GM21360 (cell line): ENCODE results near the gene ZNF764.
"Not testable (repeated sequence)": the region's sequence is repeated elsewhere in the genome, so short reads cannot be mapped to it uniquely, and the experiment has no call there.

ENCODE experiments used
- ATAC-seq: cut with Tn5 transposase; IDR thresholded peaks from one replicate; pipeline ENCODE4 v1.9.1; 2021; ENCODE audit warnings: mild to moderate bottlenecking, moderate library complexity; ENCODE audit not compliant: unreplicated experiment

ZNF764 gene

DNA sequence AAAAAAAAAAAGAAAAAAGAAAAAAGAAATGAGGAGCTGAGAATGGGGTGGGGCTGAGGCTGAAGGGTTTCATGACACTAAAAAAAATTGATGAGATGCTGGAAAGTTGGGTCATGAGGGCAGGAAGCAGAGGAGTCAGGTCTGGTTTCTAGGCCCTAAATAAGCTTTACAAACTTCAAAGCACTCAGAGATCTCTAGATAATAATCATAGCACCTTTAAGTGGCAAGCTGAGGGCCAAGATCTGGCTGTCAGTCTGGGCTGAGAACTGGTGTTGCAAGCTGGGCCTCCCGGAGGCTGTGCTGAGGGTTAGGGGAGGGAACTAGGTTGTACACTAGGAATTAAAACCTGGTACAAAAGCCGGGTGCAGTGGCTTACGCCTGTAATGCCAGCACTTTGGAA lies 6.4 kb downstream of the ZNF764 start:
- ATAC-seq: no peak

DNA sequence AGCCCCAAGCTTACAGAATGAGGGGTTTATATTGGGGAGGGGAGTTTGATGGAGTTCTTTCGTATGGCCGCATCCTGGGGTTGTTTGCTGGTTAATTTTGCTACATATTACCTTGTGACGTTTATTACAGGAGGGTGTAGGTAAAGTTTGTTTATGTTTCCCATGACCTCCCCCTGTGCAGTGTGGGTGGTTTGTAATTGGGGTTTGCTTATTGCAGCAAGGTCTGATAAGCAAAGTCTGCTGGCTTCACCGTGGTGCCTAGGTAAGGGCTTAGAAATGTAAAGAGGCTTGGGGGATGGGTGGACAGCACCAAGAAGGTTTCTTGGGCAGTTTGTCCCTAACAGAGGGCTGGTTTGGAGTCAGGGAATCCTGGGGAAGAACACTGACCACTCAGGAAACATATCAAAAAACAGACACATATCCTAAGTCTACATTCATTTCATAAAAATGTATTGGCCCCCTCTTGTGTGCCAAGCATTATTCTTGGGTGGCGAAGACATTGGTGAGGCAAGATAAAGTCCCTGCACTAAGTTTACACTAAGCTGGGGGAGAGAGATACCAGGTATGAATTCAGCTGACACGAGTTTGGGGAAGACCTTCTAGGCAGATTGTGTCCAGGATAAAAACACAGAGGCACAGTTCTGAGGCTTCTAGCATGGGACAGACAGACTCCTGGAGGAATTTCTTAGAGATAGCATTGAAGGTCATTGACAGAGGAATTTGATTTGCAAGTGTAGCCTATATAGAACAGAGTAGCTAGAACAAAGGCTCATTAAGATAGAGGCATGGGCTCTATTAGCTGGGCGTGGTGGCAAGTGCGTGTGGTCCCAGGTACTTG lies 9.5 kb downstream of the ZNF764 start:
- no peak for ATAC-seq

DNA sequence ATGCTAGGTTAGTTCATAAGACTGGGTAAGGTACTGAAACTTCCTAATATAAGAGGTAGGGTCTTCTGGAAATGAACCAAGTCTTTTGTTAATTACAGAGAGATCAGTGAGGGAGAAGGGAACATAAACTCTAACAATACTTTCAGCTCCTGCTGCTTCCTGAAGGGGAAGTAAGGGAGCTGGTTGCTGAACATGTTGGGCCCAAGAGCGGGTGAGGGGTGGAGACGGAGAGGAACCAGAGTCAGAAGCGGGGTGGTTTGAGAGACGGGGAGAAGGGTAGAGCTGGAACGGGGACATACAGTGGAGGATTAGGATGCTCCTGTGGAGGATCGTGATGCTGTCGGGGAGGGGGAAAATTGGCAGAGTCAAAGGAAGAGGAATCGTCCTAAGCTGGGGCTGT lies 12.1 kb downstream of the ZNF764 start:
- ATAC-seq: no peak

DNA sequence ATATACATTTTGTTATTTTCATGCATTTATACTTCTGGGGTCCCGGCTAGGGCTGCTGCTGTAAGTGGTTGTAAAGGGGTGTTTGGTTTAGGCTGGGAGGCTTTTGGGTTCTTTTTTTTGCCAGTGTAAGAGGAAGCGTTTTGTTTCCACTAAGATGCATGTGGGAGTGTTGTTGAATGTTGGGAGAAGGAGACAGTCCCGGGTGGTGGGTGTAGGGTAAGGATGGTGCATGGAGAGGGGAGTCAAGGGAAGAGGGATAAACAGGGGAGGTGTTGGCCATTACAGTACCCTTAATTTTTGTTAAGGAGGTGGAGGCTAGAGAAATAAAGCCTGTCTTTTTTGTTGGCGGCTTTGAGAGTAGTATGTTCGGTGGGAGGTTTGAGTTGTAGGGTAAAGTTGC lies 15.1 kb downstream of the ZNF764 start:
- ATAC-seq: no peak

DNA sequence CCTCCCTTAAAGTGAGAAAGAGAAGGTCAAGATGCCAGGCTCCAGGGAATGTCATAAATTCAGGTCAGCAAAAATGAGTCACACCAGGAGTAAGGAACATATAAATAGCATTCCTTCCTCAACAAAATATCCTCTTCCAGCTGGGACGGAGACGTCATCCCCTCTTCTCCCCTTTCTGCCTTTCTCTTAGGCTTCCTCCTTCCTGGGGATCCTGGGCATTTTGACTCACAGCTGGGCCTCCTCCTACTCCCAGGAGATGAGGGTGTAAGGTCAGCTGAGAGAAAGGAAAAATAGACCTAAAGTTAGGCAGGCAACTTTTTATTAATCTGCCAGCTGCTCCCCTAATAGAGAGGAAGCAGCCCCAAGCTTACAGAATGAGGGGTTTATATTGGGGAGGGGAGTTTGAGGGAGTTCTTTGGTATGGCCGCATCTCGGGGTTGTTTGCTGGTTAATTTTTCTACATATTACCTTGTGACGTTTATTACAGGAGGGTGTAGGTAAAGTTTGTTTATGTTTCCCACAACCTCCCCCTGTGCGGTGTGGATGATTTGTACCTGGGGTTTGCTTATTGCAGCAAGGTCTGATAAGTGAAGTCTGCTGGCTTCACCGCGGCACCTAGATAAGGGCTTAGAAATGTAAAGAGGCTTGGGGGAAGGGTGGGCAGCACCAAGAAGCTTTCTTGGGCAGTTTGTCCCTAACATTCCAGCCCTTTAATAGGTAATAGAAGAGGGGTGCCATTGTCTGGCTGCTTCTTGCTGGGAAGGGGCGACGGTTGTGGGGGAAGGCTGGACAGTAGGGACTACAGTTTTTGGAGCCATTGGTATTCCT lies 16.5 kb downstream of the ZNF764 start:
- ATAC-seq: no peak

DNA sequence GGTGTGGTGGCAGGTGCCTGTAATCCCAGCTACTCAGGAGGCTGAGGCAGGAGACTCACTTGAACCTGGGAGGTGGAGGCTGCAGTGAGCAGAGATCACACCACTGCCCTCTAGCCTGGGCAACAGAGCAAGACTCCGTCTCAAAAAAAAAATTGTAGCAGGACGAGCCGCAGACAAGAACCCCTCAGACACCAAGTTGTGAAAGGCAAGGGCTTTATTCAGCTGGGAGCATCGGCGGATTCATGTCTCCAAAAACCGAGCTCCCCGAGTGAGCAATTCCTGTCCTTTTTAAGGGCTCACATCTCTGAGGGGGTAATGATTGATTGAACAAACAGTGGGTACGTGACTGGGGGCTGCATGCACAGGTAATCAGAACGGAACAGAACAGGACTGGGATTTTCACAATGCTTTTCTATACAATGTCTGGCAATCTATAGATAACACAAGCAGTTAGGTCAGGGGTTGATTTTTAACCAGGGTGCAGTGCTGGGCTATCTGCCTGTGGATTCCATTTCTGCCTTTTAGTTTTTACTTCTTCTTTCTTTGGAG lies 17.2 kb downstream of the ZNF764 start:
- not testable (repeated sequence) for ATAC-seq

DNA sequence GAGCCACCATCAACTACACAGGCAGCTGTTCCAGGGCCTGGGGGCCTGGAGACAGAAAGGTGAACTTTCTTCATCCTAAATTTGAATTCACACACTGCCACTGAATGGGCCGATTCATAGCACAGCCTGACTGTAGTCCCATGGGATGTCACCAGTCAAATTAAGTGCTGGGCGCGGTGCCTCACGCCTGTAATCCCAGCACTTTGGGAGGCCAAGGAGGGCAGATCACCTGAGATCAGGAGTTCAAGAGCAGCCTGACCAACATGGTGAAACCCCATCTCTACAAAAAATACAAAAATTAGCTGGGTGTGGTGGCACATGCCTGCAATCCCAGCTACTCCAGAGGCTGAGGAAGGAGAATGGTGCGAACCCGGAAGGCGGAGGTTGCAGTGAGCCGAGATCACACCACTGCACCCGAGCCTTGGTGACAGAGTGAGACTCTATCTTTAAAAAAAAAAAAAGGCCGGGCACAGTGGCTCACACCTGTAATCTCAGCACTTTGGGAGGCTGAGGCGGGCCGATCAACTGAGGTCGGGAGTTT lies 18.1 kb downstream of the ZNF764 start:
- ATAC-seq: not testable (repeated sequence)

DNA sequence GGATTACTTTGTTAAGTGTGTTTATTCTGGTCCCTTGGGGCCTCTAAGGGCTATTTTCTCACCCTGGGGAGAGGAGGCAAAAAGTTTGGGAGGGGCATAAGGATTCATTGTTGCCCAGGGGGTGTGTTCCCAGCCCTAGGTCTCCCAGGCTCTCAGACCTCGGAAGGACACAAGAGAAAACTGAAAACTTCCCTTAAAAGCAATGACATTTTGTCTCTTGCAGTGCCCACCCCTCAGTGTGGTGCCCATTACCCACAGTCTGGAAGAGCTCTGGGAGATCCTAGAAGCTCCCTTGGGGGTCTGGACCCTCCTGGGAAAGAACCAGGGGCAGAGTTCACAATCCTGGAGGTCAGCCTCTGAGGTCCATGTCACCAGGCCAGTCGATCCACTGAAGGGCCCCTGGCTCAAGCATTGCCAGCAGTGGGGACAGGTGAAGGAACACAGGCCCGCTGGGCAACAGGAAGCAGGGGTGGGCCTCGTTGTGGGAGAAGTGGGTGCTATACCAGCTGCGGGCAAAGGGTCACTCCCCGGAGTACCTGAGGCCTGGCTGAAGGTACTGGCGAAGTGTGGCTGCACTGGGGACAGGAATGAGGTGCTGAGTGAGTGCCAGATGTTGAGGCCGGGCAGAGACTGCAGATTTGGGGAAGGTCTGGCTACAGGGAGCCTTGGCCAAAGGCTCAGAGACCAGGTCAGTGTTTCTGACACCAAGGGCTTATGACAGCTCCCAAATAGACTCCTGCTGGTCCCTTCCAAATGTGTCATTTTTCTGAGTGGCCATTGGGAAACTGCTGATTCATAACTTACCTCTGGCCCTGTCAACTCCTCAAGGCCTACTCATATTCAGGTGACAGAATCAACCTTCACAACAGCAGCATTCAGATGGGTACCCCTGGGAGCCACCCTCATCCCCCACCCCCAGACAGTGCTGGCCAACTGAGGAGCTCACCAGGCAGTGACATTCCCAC lies 18.9 kb downstream of the ZNF764 start:
- no peak for ATAC-seq

DNA sequence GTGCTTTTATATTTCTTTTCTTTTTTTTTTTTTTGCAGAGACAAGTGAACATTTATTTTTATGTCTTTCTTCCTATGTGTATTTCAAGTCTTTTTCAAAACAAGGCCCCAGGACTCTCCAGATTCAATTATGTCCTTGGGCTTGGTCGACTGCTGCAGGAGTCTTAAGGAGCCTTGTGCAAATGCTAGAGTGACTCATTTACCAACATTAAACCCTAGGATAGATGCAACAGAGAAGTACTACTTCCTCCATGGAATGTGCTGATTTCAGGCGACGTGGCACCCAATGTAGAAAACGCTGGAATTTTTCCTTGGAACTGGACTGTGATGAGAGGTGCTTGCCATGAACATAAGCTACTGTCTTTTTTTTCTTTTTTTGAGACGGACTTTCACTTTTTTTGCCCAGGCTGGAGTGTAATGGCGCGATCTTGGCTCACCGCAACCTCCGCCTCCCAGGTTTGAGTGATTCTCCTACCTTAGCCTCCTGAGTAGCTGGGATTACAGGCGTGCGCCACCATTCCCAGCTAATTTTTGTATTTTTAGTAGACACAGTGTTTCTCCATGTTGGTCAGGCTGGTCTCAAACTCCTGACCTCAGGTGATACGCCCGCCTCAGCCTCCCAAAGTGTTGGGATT lies 21.7 kb downstream of the ZNF764 start:
- not testable (repeated sequence) for ATAC-seq

DNA sequence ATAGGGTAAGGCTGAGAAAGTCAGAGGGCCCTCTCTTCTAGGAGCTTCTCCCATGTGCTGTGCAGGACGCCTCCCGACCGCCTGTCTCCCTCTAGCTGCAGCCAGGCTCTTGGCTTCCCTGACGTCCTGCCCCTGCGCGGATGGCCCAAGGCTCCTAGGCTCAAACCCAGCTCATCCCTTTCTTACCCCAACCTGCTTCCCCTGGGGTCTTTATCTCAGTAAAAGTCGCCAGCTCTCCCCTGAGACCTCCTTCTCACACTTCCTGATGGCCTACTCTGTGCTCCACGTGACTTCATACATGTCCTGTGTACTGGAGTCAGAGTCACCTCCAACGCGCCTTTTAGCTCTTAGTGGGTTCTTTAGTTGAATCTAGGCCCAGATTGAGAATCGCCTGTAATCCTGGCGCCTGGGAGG lies 22.4 kb downstream of the ZNF764 start:
- ATAC-seq: peak; percentile 50

DNA sequence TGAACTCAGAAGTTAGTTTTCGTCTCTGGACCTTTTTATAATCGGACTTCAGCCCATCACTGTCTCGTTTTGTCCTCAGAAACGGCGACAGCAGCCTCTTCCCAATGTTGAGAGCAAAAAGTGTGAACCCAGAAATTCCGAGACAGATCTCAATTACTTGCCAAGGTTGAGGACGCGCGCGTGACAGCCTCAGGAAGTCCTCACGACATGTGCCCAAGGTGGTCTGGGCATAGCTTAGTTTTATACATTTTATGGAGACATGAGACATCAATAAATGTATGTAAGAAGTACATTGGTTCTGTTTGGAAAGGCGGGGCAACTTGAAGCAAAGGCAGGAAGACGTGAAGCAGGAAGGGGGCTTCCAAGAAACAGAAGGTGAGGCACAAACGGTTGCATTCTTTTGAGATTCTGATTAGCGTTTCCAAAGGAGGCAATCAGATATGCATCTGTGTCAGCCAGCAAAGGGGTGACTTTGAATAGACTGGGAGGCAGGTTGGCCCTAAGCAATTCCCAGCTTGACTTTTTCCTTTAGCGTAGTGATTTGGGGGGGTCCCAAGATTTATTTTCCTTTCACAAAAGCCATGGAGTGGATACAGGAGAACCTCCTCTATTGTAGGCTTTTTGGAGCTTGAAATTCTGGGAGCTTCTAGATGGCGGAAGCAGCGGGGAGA lies 22.9 kb downstream of the ZNF764 start:
- no peak for ATAC-seq

DNA sequence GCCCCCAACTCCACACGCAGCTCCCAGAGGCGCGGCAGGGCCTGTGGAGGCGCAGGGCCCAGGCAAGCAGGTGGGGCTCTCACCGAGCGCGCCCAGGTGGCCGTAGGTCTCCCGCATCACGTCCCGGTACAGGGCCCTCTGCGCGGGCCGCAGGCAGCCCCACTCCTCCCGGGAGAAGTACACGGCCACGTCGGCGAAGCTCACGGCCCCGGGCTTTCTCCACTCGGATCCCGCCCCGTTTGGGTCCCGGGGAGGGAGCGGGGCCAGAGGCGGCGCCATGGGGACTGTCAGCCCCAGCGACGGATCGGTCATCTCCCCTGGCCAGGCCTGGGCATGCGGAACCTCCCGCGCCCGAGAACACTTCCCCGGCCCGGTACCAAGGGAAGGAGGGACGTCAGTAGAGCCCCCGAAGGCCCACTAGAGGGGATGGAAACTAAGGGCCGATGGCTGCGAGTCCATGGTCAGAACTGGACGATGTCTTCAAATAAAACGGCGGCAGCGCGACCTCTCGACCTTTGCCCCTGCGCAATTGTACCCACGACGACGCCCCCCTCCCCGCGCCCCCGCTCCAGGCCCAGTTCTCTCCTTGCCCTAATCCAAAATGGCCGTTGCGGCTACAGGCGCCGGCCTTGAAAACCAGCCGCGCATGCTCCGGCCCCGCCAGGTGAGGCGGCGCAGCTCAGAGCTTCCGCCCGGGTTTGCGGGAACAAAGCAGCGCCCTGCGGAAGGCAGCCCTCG lies 23.6 kb downstream of the ZNF764 start, which contains the start of gene ZNF747:
ZNF747 (minus strand) TSS at position 491 of the 738 bp plus-strand sequence; CDS start at position 312, 179 bp downstream.
- peak; percentile 52 for ATAC-seq

DNA sequence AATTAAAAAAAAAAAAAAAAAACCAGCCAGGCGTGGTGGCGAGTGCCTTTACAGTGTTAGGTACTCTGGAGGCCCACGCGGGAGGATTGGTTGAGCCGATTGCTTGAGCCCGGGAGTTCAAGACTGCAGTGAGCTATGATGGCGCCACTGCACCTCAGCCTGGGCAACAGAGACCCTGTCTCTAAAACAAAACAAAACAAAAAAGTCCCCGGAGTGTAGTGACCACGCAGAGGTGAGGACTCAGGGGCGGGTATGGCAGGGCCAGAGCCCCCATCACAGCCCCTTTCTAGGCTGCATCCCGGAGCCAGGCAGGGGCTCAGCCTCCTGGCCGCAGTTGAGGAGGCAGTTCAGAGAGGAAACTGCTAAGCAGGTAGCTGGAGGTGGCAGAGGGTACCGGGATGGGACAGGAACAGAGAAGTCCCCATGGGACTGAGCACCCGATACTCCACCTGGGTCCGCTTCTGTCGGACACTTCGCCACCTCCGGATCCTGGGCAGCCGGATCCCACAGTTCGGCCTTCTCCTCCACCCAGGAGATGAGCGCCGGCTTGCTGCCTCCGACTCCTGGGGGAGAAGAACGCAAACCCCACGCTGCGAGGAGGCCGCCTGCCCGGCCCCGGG lies 24.3 kb downstream of the ZNF764 start:
- ATAC-seq: peak; percentile 14

DNA sequence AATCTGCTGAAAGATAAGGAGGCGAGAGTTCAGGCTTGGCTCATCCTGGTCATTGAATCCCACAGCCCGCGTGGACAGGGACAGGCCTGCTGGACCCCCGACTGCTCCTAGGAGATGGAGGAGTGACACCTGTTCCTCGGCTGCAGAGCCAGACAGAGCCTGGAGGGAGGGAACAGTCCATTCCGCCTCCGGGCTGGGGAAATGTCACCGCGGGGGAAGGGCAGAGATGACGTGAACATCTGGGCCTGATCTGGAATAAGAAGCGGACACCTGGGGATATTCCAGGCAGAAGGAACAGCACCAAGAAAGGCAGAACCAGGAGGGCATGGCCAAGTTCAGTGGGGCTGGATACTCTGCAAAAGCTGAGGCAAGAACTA lies 25.0 kb downstream of the ZNF764 start:
- no peak for ATAC-seq

DNA sequence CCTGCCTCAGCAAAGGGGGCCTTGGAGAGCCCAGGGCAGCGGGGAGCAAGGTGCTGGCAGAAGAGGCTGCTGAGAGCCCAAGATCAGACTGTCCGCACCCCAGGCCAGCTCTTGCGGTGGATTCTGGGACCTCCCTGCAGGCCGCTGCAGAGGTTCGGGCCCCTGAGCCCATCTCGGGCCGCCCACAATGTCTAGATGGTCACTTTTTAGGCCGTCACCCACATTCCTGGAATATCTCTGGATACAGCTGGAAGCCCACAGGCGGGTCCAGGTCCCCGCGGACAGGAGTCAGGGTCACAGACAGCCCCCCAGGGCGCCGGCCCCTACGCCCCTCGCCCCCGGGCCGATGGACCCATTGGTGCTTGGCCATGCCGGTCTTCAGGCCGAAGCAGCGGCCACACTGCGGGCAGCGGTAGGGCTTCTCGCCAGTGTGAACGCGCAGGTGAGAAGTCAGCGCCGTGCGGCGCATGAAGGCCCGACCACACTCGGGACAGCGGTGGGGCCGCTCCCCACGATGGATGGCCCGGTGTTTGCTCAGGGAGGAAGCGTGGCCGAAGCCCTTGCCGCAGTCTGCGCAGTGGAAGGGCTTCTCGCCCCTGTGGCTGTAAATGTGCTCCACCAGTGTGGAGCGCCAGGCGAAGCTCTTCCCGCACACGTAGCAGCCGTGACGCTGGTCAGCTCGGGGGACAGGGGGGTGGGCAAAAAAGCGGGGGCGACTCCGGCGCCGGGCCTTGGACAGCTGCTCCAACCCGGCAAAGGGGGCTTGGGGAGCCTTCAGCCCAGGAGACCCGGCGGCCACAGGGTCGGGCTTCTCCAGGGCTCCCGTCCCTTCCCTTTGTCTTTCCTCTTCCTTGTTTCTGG lies 25.7 kb downstream of the ZNF764 start:
- no peak for ATAC-seq

DNA sequence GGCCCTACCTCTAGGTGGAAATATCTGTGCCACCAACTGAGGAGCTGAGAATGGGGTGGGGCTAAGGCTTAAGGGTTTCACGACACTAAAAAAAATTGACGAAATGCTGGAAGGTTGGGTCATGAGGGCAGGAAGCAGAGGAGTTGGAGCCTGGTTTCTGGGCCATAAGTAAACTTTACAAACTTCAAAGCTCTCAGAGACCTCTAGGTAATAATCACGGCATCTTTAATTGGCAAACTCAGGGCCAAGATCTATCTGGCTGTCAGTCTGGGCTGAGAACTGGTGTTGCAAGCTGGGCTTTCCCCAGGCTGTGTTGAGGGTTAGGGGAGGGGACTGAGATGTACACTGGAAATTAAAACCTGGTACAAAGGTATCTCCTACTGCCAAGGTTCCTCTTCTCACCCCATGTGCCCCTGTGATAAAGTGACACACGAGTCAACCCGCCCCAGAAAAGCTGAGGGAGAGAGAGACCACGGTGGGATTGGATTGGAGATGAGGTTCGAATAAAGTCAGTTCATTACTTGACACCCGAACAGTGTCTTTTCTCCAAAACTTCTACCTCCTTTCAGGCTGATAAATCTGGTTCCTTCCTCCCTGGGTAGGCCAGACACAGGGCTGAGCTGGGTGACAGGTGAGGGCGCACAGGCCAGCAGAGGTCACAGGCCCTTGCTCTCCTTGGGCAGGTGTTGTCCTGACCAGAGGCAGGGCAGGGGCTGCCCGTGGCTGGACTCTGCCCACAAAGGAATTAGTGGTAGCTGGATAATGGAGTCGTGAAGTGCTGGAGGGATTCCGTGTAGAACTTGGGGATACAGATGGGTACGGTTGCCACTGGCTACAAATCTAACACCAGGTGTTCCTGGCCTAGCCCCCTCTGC lies 27.8 kb downstream of the ZNF764 start:
- ATAC-seq: no peak
